ENCODE data around the gene PHACTR1. TPM values are rescaled to one million over a fixed set of nuclear protein-coding genes. Genes with fewer than 3 reads are reported as not detected.

Gene PHACTR1
- total RNA-seq, 1 donor from 2014 or later = 0.49 TPM

- Histone ChIP-seq H3K36me3 (no peaks in the 10 kb centered on the region), H3K4me1 (peaks cover 9% of the 10 kb centered on the region), H3K27ac (no peak overlapping the region), H3K27me3 (no peaks in the 10 kb centered on the region), H3K4me3 (no peak overlapping the region), H3K9me3 (no peaks in the 10 kb centered on the region)
- TF ChIP-seq POLR2AphosphoS5 (IDR thresholded peaks at IDR 0.05; ENCODE audit: insufficient read depth in 1 of 2, low read depth in 1 of 2) (no peak), POLR2A (IDR thresholded peaks at IDR 0.05) (no peak), CTCF (IDR thresholded peaks at IDR 0.05) (no peak)
- no peak for DNase-seq (ENCODE audit: extremely low spot score in 2 of 2)
- intact Hi-C loops (cut with DNase I) = no loop called here
These were observed 175.0 kb downstream of the PHACTR1 start for GRCh38 chr6:12891595-12891994.

GRCh38 chr6:12892151-12892550, 175.6 kb downstream of the PHACTR1 start:
- intact Hi-C loops (cut with DNase I) = no loop called here

GRCh38 chr6:12893036-12893435, 176.5 kb downstream of the PHACTR1 start:
- Histone ChIP-seq H3K27ac (no peak overlapping the region), H3K36me3 (no peaks in the 10 kb centered on the region), H3K4me3 (no peak overlapping the region), H3K9me3 (no peaks in the 10 kb centered on the region), H3K4me1 (no peaks in the 10 kb centered on the region), H3K27me3 (no peaks in the 10 kb centered on the region)
- TF ChIP-seq POLR2AphosphoS5 (IDR thresholded peaks at IDR 0.05; ENCODE audit: insufficient read depth in 1 of 2, low read depth in 1 of 2) (no peak), CTCF (IDR thresholded peaks at IDR 0.05) (no peak), POLR2A (IDR thresholded peaks at IDR 0.05) (no peak)
- no peak for DNase-seq (ENCODE audit: extremely low spot score in 2 of 2)
- intact Hi-C loops (cut with DNase I) = no loop called here

More at GRCh38 chr6:12892151-12892550, 175.6 kb downstream of the PHACTR1 start:
- DNase-seq (ENCODE audit: extremely low spot score in 2 of 2) = no peak
- Histone ChIP-seq H3K4me3 (no peak overlapping the region), H3K27me3 (no peaks in the 10 kb centered on the region), H3K27ac (no peak overlapping the region), H3K4me1 (peaks cover 3% of the 10 kb centered on the region), H3K9me3 (no peaks in the 10 kb centered on the region), H3K36me3 (no peaks in the 10 kb centered on the region)
- TF ChIP-seq CTCF (IDR thresholded peaks at IDR 0.05) (no peak), POLR2AphosphoS5 (IDR thresholded peaks at IDR 0.05; ENCODE audit: insufficient read depth in 1 of 2, low read depth in 1 of 2) (no peak), POLR2A (IDR thresholded peaks at IDR 0.05) (no peak)

GRCh38 chr6:12895721-12896120, 179.2 kb downstream of the PHACTR1 start:
- Histone ChIP-seq H3K4me3 (no peak overlapping the region), H3K27me3 (no peaks in the 10 kb centered on the region), H3K27ac (no peak overlapping the region), H3K4me1 (no peaks in the 10 kb centered on the region), H3K36me3 (no peaks in the 10 kb centered on the region), H3K9me3 (no peaks in the 10 kb centered on the region)
- DNase-seq (ENCODE audit: extremely low spot score in 2 of 2) = no peak
- TF ChIP-seq POLR2AphosphoS5 (IDR thresholded peaks at IDR 0.05; ENCODE audit: insufficient read depth in 1 of 2, low read depth in 1 of 2) (no peak), POLR2A (IDR thresholded peaks at IDR 0.05) (no peak), CTCF (IDR thresholded peaks at IDR 0.05) (no peak)
- intact Hi-C loops (cut with DNase I) = no loop called here

GRCh38 chr6:12896208-12896733, 179.7 kb downstream of the PHACTR1 start:
- Histone ChIP-seq H3K36me3 (no peaks in the 10 kb centered on the region), H3K4me3 (no peak overlapping the region), H3K27ac (no peak overlapping the region), H3K9me3 (no peaks in the 10 kb centered on the region), H3K27me3 (no peaks in the 10 kb centered on the region), H3K4me1 (no peaks in the 10 kb centered on the region)
- no peak for TF ChIP-seq POLR2AphosphoS5 (IDR thresholded peaks at IDR 0.05; ENCODE audit: insufficient read depth in 1 of 2, low read depth in 1 of 2)
- TF ChIP-seq POLR2A (IDR thresholded peaks at IDR 0.05) = no peak
- no peak for TF ChIP-seq CTCF (IDR thresholded peaks at IDR 0.05)
- no peak for DNase-seq (ENCODE audit: extremely low spot score in 2 of 2)
- intact Hi-C loops (cut with DNase I) = no loop called here
